Stimulated activated CD4-positive, alpha-beta T cell treated with anti-CD3 and anti-CD28 coated beads, Interleukin-4, amount 100 ng/mL, for 24 hours (primary cell): Measurements from ENCODE around the gene ADAMTS16.

Source experiments
- DNase-seq: peaks from one replicate; pipeline ENCODE4 v3.0.0-alpha.2; 2020

Gene ADAMTS16

GRCh38 chr5:5145651-5146529, 5.8 kb downstream of the ADAMTS16 start:
- DNase-seq: no peak

DNA sequence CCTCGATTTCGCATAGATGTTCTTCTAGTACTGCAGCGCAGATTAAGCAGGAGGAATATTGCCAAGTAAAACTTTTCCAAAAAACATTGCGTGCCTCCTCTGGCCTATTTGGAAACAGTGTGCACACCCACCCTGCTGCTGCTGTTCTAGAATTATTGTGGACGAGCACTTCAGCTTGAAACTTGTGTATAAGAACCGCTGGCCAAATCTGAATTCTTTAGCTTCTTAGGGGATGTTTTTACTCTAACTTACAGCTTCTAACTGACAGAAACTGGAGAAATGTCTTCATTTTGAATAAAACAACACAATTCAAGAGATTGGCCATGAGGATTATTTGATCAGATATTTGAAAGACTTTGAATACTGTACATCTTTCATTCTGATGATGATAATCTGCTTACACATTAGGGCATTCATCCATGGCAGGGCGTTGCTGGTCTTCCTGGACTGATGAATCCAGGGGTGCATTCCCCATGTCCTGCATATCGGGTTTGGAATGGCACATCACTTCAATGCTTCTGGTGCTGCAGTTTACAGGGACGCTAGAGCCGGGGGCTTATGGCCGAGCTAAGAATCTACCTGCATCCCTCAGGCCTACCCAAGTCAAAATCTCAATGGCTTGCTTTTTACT, 6.5 kb downstream of the ADAMTS16 start:
- DNase-seq: no peak

GRCh38 chr5:5149154-5149553, 9.0 kb downstream of the ADAMTS16 start:
- no peak for DNase-seq

GRCh38 chr5:5150667-5151066, 10.5 kb downstream of the ADAMTS16 start:
- no peak for DNase-seq

DNA sequence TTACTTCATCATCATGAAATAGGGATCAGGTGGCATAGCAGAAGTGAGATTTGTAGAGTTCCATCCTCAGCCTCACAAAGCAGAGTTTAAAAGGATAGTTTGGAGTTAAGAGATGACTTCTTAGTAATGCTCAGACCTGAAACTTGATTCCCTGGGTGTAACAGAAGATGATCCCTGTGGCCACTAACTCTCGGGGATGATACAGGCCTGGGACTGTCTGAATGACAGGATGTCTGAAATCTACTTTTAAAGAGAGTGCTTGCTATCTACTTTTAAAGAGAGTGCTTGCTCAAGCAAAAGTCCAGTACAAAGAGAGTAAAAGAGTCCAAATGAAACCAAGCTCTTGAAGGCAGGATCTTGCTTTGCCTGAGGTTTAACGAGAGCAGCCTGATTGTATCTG, 14.6 kb downstream of the ADAMTS16 start:
- no peak for DNase-seq

GRCh38 chr5:5155617-5156016, 15.5 kb downstream of the ADAMTS16 start:
- no peak for DNase-seq

GRCh38 chr5:5156471-5157082, 16.4 kb downstream of the ADAMTS16 start:
- DNase-seq: no peak

- DNase-seq: no peak
Observed at GRCh38 chr5:5158472-5158895, 18.4 kb downstream of the ADAMTS16 start.

DNA sequence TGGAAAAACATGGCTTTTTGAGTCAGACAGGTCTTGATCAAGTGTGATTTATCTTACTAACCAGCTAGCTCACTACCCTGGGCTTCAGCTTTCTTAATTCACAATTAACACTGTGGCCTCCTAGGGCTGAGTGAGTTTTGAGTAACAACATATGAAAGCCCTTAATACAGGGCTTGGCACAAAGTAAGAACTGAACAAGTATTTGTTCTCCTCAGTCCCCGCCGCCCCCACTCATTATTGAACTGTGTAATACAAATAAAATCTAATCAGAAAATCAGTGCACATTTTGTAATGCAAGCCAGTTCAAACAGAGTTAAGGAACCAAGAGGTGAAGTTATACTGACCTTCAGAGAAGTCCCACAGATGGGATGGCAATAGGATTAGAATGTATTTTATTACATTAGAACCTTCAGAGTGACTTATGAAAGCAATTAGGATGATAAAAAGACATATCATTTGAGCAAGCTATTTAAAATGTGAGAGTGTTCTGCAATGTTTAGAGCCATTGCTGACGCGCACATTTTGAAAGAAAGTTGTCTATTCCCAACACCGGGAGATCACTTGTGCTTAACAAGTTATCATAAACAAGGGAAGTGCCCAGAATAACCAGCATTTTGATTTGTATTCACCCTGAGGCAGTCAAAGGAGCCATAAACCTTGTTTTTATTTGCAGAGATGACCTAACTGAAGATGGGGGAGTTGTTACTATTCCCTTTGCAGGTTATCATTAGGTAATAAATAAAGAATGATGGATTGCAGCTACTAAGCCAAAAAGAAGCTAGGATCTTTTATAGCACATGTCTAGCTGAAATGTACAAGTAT, 19.4 kb downstream of the ADAMTS16 start:
- DNase-seq: no peak

DNA sequence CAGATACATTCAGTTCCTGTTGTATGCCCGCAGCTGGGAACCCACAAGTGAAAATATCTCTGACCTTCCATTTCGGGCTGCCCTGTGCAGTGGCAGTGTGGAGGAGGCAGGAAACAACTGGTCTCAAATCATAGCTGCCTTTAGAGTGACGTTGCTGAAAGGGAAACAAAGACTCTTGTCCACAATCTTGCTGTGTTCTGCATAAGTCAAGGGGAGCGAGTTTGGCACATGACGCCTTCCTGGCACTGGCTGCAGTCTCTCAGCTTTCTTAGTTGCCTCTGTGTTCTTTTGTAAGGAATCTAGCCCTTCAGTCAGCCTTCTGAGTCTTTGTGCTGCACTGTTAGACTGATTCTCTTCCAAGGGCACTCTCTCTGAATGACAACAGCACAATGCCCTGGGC, 24.0 kb downstream of the ADAMTS16 start:
- DNase-seq: no peak

- DNase-seq: no peak
Observed at GRCh38 chr5:5165541-5166002, 25.4 kb downstream of the ADAMTS16 start.

DNA sequence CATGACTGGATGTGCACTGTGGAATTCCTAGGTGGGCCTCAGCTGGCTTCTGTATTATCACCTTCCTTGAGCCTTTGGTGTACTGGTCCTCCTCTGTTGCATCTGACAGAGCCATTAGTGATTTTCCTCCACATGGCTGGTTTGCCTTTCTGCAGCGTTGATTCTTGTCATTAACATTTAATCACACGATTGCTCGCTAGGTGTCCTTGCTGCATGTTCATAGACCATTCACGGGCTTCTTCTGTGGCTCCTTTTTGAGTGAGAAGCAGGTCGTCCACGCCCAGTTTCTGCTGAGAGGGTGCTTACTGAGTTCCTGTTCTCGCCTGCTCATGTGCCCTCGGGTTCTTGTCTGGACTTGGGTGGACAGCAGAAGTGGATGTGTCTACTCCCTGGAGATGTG, 29.3 kb downstream of the ADAMTS16 start:
- no peak for DNase-seq

- DNase-seq: no peak
Observed at GRCh38 chr5:5178136-5178535, 38.0 kb downstream of the ADAMTS16 start.

GRCh38 chr5:5178580-5178979, 38.5 kb downstream of the ADAMTS16 start:
- no peak for DNase-seq

- no peak for DNase-seq
Observed at GRCh38 chr5:5179079-5179478, 38.9 kb downstream of the ADAMTS16 start.

DNA sequence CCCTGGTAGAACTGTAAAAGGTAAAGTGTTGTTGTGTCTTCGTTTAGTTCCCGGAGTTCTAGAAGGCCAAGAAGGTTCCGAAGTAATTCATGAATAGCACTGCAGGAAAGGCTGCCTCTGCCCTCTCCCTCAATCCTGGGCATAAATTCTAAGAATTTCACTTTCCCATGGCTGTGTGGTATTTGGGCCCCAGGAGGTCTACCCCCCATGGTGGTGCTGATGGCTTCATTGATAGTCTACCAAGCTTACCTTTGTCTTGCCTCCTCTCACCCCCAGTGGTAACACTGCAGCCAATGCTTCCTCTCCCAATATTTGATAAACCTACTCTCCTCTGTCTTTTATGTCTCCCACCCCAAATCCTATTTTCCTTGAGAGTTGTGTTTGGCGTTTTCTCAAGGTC, 39.5 kb downstream of the ADAMTS16 start:
- DNase-seq: no peak

DNA sequence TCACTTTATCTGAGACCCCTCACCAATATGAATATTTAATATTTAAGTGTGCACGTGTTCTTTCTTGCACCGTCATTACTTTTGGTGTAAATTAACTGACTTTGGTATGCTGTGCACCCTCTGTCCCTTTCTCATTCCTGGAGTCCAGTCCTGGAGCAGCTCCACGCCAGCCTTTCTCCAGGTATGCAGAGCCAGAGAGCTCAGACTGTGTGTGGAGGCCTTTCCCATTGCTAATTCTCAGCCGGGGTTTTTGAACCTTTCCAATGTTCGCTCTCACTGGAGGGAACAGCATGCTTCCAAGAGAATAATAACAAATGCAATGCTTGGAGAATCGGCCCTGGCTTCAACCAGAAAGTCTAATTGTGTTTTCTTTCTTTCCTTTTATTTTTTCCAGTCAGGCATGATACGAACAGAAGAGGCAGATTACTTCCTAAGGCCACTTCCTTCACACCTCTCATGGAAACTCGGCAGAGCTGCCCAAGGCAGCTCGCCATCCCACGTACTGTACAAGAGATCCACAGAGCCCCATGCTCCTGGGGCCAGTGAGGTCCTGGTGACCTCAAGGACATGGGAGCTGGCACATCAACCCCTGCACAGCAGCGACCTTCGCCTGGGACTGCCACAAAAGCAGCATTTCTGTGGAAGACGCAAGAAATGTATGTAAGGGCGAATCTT, 41.7 kb downstream of the ADAMTS16 start:
- no peak for DNase-seq

DNA sequence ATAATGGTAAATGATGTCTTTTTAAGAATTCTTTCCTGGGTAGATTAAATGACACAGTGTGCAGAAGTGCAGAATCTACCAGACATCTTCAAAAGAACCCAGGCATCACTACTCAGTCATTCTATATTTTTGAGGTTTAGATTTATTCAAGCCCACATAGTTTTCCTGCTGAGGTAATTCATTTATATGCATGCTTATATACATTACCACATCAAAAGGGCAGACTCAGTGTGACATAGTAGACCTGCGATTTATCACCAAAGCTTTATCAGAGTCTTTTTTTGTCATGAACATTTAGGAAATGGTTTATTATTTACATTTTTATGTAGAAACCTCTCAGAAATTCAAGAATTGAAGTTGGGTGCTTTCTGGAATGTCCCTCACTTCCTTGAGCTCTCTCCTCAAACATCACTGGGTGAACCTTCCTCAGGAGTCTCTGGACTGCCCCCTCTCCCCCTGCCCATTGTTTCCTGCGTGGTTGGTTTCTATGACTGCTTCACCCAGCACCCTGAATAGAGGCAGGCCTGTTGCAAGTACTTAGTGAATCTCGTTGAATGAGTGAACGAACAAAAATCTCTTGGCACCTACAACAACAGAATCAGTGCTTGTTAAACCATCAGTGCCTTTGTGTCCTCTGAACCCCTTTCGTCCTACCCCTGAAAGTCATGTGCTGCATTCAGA, 42.5 kb downstream of the ADAMTS16 start:
- DNase-seq: no peak

GRCh38 chr5:5183189-5183699, 43.1 kb downstream of the ADAMTS16 start:
- DNase-seq: no peak

DNA sequence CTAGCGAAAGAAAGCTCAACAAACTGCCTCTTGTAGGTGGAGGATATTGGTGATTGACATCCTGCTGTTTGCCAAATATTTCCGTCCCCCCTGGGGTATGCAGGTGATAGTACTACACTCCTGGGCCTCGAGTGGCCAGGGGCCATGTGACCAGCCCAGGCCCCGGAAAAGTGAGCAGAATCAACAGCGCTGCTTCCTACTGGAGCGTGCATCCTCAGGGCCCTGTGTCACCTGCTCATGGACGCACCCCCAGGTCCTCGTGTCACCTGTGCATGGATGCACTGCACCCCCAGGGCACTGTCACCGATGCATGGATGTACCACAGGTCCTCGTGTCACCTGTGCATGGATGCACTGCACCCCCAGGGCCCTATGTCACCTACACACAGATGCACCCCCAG, 43.8 kb downstream of the ADAMTS16 start:
- no peak for DNase-seq

GRCh38 chr5:5188376-5189050, 48.4 kb downstream of the ADAMTS16 start:
- DNase-seq: no peak
